ENCODE data around the gene GMDS. TPM values are rescaled to one million over a fixed set of nuclear protein-coding genes. Genes with fewer than 3 reads are reported as not detected.

Gene GMDS
- polyA plus RNA-seq, 1 donor (not counting 4 experiments of a cell fraction or from before 2014, with no cell fraction given), result 22.1 TPM

GRCh38 chr6:1970151-1970561 lies 275.2 kb downstream of the GMDS start:
- Histone ChIP-seq H3K9me1 (ENCODE audit: control insufficient read depth, extremely low read depth, insufficient read depth, low read length) (no peaks in the 10 kb centered on the region), H3K27ac (ENCODE audit: control insufficient read depth, insufficient read depth, low read length) (no peak overlapping the region), H3K9ac (ENCODE audit: control insufficient read depth, extremely low read depth, insufficient read depth, low read length) (no peak overlapping the region), H4K20me1 (ENCODE audit: control insufficient read depth, extremely low read depth, insufficient read depth, low read length) (no peaks in the 10 kb centered on the region), H2AFZ (ENCODE audit: control insufficient read depth, low read length) (no peak overlapping the region), H3K79me2 (ENCODE audit: control insufficient read depth, insufficient read depth, low read length) (no peaks in the 10 kb centered on the region), H3K27me3 (ENCODE audit: control insufficient read depth, extremely low read depth, insufficient read depth, low read length) (no peaks in the 10 kb centered on the region), H3K4me2 (ENCODE audit: control insufficient read depth, extremely low read depth, insufficient read depth, low read depth, low read length) (no peak overlapping the region), H3K9me3 (ENCODE audit: control insufficient read depth, low read depth, low read length) (no peaks in the 10 kb centered on the region), H3K36me3 (ENCODE audit: control insufficient read depth in 2 of 2, extremely low read depth in 1 of 2, insufficient read depth in 2 of 2, low read length in 2 of 2) (no peaks in the 10 kb centered on the region), H3K4me3 (ENCODE audit: control insufficient read depth in 2 of 3, extremely low read depth in 1 of 3, insufficient read depth in 2 of 3, low read depth in 1 of 3, low read length in 3 of 3) (no peak overlapping the region), H3K4me1 (ENCODE audit: control insufficient read depth, extremely low read depth, insufficient read depth, low read length) (no peaks in the 10 kb centered on the region)
- no peak for FAIRE-seq
- no peak for DNase-seq (ENCODE audit: low read depth, low spot score)
- dilution Hi-C loops (cut with MboI; ENCODE audit: extremely low pct_ligation_motif_present, low sequenced_read_pairs), result no loop called here
- TF ChIP-seq CTCF (optimal IDR thresholded peaks at IDR 0.05 in 1 of 3, IDR thresholded peaks at IDR 0.05 in 1 of 3, conservative IDR thresholded peaks at IDR 0.05 in 1 of 3; ENCODE audit: extremely low read depth in 1 of 3, insufficient read depth in 2 of 3, low read length in 3 of 3), result no peak
- TF ChIP-seq EZH2 (IDR thresholded peaks at IDR 0.05; ENCODE audit: low read length), result no peak

GRCh38 chr6:1966713-1967112 lies 278.7 kb downstream of the GMDS start:
- H3K4me1 ChIP-seq (ENCODE audit: control insufficient read depth, extremely low read depth, insufficient read depth, low read length), result no peaks in the 10 kb centered on the region
- dilution Hi-C loops (cut with MboI; ENCODE audit: extremely low pct_ligation_motif_present, low sequenced_read_pairs), result no loop called here
- no peaks in the 10 kb centered on the region for H3K36me3 ChIP-seq (ENCODE audit: control insufficient read depth in 2 of 2, extremely low read depth in 1 of 2, insufficient read depth in 2 of 2, low read length in 2 of 2)
- H2AFZ ChIP-seq (ENCODE audit: control insufficient read depth, low read length), result no peak overlapping the region
- no peak for DNase-seq (ENCODE audit: low read depth, low spot score)
- no peaks in the 10 kb centered on the region for H3K27me3 ChIP-seq (ENCODE audit: control insufficient read depth, extremely low read depth, insufficient read depth, low read length)
- no peaks in the 10 kb centered on the region for H3K9me1 ChIP-seq (ENCODE audit: control insufficient read depth, extremely low read depth, insufficient read depth, low read length)
- H3K4me3 ChIP-seq (ENCODE audit: control insufficient read depth in 2 of 3, extremely low read depth in 1 of 3, insufficient read depth in 2 of 3, low read depth in 1 of 3, low read length in 3 of 3), result no peak overlapping the region
- H3K9me3 ChIP-seq (ENCODE audit: control insufficient read depth, low read depth, low read length), result no peaks in the 10 kb centered on the region
- no peak overlapping the region for H3K27ac ChIP-seq (ENCODE audit: control insufficient read depth, insufficient read depth, low read length)
- FAIRE-seq, result no peak
- H3K4me2 ChIP-seq (ENCODE audit: control insufficient read depth, extremely low read depth, insufficient read depth, low read depth, low read length), result no peak overlapping the region
- TF ChIP-seq EZH2 (IDR thresholded peaks at IDR 0.05; ENCODE audit: low read length) (no peak), CTCF (optimal IDR thresholded peaks at IDR 0.05 in 1 of 3, IDR thresholded peaks at IDR 0.05 in 1 of 3, conservative IDR thresholded peaks at IDR 0.05 in 1 of 3; ENCODE audit: extremely low read depth in 1 of 3, insufficient read depth in 2 of 3, low read length in 3 of 3) (no peak)
- no peaks in the 10 kb centered on the region for H4K20me1 ChIP-seq (ENCODE audit: control insufficient read depth, extremely low read depth, insufficient read depth, low read length)
- no peak overlapping the region for H3K9ac ChIP-seq (ENCODE audit: control insufficient read depth, extremely low read depth, insufficient read depth, low read length)
- H3K79me2 ChIP-seq (ENCODE audit: control insufficient read depth, insufficient read depth, low read length), result no peaks in the 10 kb centered on the region

All from keratinocyte (primary cell).